HCT116 (cell line): Measurements from ENCODE around the gene RASGEF1C. TPM values are rescaled to one million over a fixed set of nuclear protein-coding genes. Genes with fewer than 3 reads are reported as not detected.

Experiments used
- ATAC-seq: fragments of 200-7000 bp; cut with Tn5 transposase; 2 replicates; pipeline ENCODE4 v1.9.1; 2020; ENCODE audit warnings: mild to moderate bottlenecking, moderate library complexity
- BruUV-seq: library from RNA; stranded (reverse); fragments of 400-500 nt; replicated peaks from 2 replicates; lab custom pipeline; 2021; lab: Mats Ljungman, UMichigan
- CTCF ChIA-PET: fragments of 300-600 bp; sonication (Branson Sonifier 250); formaldehyde crosslinking; loops from one replicate; lab custom pipeline; 2021; ENCODE audit warnings: antibody characterized with exemption; lab: Charles Lee
- POLR2A ChIA-PET: fragments of 300-600, 350-600 bp; sonication (Branson Sonifier 250); formaldehyde crosslinking; loops from one replicate; lab custom pipeline; 2021; ENCODE audit warnings: antibody characterized with exemption; lab: Charles Lee
- RAD21 ChIA-PET, 2 experiments: fragments of 300-600 bp; sonication (Branson Sonifier 250); formaldehyde crosslinking; loops; one replicate each; lab custom pipeline; 2023; ENCODE audit warnings: low total read pairs in 2 of 2; ENCODE audit not compliant: uncharacterized antibody in 2 of 2, unreplicated experiment in 2 of 2, low non-redundant PET in 1 of 2; lab: Charles Lee
- DNase-seq: peaks from one replicate; pipeline ENCODE4 v3.0.0-alpha.2; 2010; ENCODE audit warnings: low read depth, low spot score
- H2AFZ ChIP-seq: fragments of 200-600 bp; shearing (Covaris generic), sonication (generic); 2 replicates; pipeline ENCODE4 v1.6.1; 2017; ENCODE audit warnings: low read depth, mixed run types, mixed read lengths, antibody characterized with exemption, low read length; ENCODE audit not compliant: poor library complexity, severe bottlenecking
- H3K27ac ChIP-seq: 2 replicates; pipeline ENCODE4 v1.5.1; 2012; ENCODE audit warnings: low read depth, low read length
- H3K27me3 ChIP-seq: fragments of 200-600 bp; sonication (generic); 2 replicates; pipeline ENCODE4 v1.6.1; 2016; ENCODE audit warnings: mixed run types, low read length, mixed read lengths; ENCODE audit not compliant: insufficient read depth
- H3K36me3 ChIP-seq, 2 experiments: fragments of 200-500 bp in 1 of 2; fragments of 200-600 bp in 1 of 2; sonication (Bioruptor generic) in 1 of 2; sonication (generic) in 1 of 2; 2 replicates each; pipeline versions ENCODE4 v1.5.1 to v1.6.1; 2014 to 2016; ENCODE audit warnings: low read length in 2 of 2, inconsistent platforms in 1 of 2, mixed read lengths in 1 of 2, mixed run types in 1 of 2; ENCODE audit not compliant: insufficient read depth in 2 of 2, control insufficient read depth in 1 of 2
- H3K4me1 ChIP-seq, 2 experiments: fragments of 200-600 bp in 1 of 2; sonication (generic) in 1 of 2; 2 replicates each; pipeline versions ENCODE4 v1.5.1 to v1.6.1; 2012 to 2017; ENCODE audit warnings: low read length in 2 of 2, inconsistent platforms in 1 of 2, mild to moderate bottlenecking in 1 of 2, mixed read lengths in 1 of 2, mixed run types in 1 of 2, moderate library complexity in 1 of 2; ENCODE audit not compliant: insufficient read depth in 2 of 2, control insufficient read depth in 1 of 2
- H3K4me2 ChIP-seq: fragments of 200-600 bp; sonication (generic); 2 replicates; pipeline ENCODE4 v1.6.1; 2017; ENCODE audit warnings: mixed run types, low read length, mixed read lengths
- H3K4me3 ChIP-seq, 2 experiments: fragments of 200-600 bp in 1 of 2; sonication (generic) in 1 of 2; replicated peaks in 1 of 2; 2 replicates each; pipeline ENCODE4 v1.5.1; 2011 to 2016; ENCODE audit warnings: low read length in 2 of 2, control low read depth in 1 of 2, low read depth in 1 of 2, mild to moderate bottlenecking in 1 of 2, mixed read lengths in 1 of 2, mixed run types in 1 of 2
- H3K79me2 ChIP-seq: fragments of 200-600 bp; sonication (generic); 2 replicates; pipeline ENCODE4 v1.6.1; 2017; ENCODE audit warnings: mild to moderate bottlenecking, mixed run types, low read length, moderate library complexity, mixed read lengths; ENCODE audit not compliant: insufficient read depth
- H3K9ac ChIP-seq: fragments of 200-600 bp; sonication (generic); 2 replicates; pipeline ENCODE4 v1.6.1; 2016; ENCODE audit warnings: low read length, mixed read lengths
- H3K9me2 ChIP-seq: fragments of 200-600 bp; sonication (generic), shearing (Covaris generic); 2 replicates; pipeline ENCODE4 v1.6.1; 2017; ENCODE audit warnings: mixed run types, mild to moderate bottlenecking, moderate library complexity; ENCODE audit not compliant: insufficient read depth
- H3K9me3 ChIP-seq, 2 experiments: fragments of 200-500 bp in 1 of 2; fragments of 200-600 bp in 1 of 2; sonication (Bioruptor generic) in 1 of 2; sonication (generic) in 1 of 2; 2 replicates each; pipeline ENCODE4 v1.6.1; 2014 to 2017; ENCODE audit warnings: low read length in 2 of 2, mixed read lengths in 2 of 2, inconsistent platforms in 1 of 2, low read depth in 1 of 2, mild to moderate bottlenecking in 1 of 2, mixed run types in 1 of 2, moderate library complexity in 1 of 2; ENCODE audit not compliant: control insufficient read depth in 1 of 2, insufficient read depth in 1 of 2
- H4K20me1 ChIP-seq: fragments of 200-600 bp; sonication (generic), shearing (Covaris generic); 2 replicates; pipeline ENCODE4 v1.6.1; 2017; ENCODE audit warnings: mixed run types, mild to moderate bottlenecking, moderate library complexity; ENCODE audit not compliant: insufficient read depth
- ATF3 ChIP-seq: IDR thresholded peaks from 2 replicates; pipeline ENCODE4 v1.6.1; 2012
- CBX3 ChIP-seq: IDR thresholded peaks from 2 replicates; pipeline ENCODE4 v1.6.1; 2012; ENCODE audit warnings: low read depth
- CEBPB ChIP-seq: IDR thresholded peaks from 2 replicates; pipeline ENCODE4 v1.6.1; 2012; ENCODE audit warnings: low read depth
- CTCF ChIP-seq, 3 experiments: fragments of 200-600 bp in 1 of 3; sonication (generic) in 1 of 3; IDR thresholded peaks in 2 of 3; conservative IDR thresholded peaks in 1 of 3; 2 replicates each; pipeline ENCODE4 v1.5.1; 2012 to 2017; ENCODE audit warnings: low read depth in 2 of 3, low read length in 2 of 3, antibody characterized with exemption in 1 of 3, borderline replicate concordance in 1 of 3, control low read depth in 1 of 3, mild to moderate bottlenecking in 1 of 3, mixed read lengths in 1 of 3, mixed run types in 1 of 3, moderate library complexity in 1 of 3; ENCODE audit not compliant: insufficient read depth in 1 of 3
- EGR1 ChIP-seq: IDR thresholded peaks from 2 replicates; pipeline ENCODE4 v1.6.1; 2012; ENCODE audit warnings: low read depth
- ELF1 ChIP-seq: IDR thresholded peaks from 2 replicates; pipeline ENCODE4 v1.6.1; 2012; ENCODE audit warnings: low read depth, borderline replicate concordance
- EZH2 ChIP-seq: fragments of 200-600 bp; sonication (generic); IDR thresholded peaks from 2 replicates; pipeline ENCODE4 v1.6.1; 2017; ENCODE audit warnings: antibody characterized with exemption, mixed run types
- MAX ChIP-seq: IDR thresholded peaks from 2 replicates; pipeline ENCODE4 v1.6.1; 2012
- POLR2A ChIP-seq: IDR thresholded peaks from 2 replicates; pipeline ENCODE4 v1.7.0; 2011; ENCODE audit warnings: borderline replicate concordance; ENCODE audit not compliant: insufficient read depth, insufficient read length; ENCODE audit errors: extremely low read depth
- RAD21 ChIP-seq: IDR thresholded peaks from 2 replicates; pipeline ENCODE4 v1.6.1; 2012; ENCODE audit warnings: low read depth, mild to moderate bottlenecking
- REST ChIP-seq: IDR thresholded peaks from 2 replicates; pipeline ENCODE4 v1.6.1; 2012; ENCODE audit warnings: low read depth
- SP1 ChIP-seq: IDR thresholded peaks from 2 replicates; pipeline ENCODE4 v1.6.1; 2012; ENCODE audit warnings: low read depth
- SRF ChIP-seq: IDR thresholded peaks from 2 replicates; pipeline ENCODE4 v1.6.1; 2012; ENCODE audit warnings: low read depth
- YY1 ChIP-seq: IDR thresholded peaks from 2 replicates; pipeline ENCODE4 v1.6.1; 2011; ENCODE audit warnings: low read length, low read depth, moderate library complexity, mild to moderate bottlenecking; ENCODE audit not compliant: insufficient replicate concordance; ENCODE audit errors: extremely low read depth
- ZBTB33 ChIP-seq: IDR thresholded peaks from 2 replicates; pipeline ENCODE4 v1.6.1; 2011; ENCODE audit warnings: mild to moderate bottlenecking, low read length, moderate library complexity; ENCODE audit not compliant: insufficient replicate concordance; ENCODE audit errors: extremely low read depth
- ZFX ChIP-seq: fragments of 450-650 bp; IDR thresholded peaks from 2 replicates; pipeline ENCODE4 v1.6.1; 2017
- ZNF274 ChIP-seq: fragments of 200-500 bp; sonication (Bioruptor generic); IDR thresholded peaks from 2 replicates; pipeline ENCODE4 v1.6.1; 2014; ENCODE audit warnings: mild to moderate bottlenecking, low read depth, low read length, inconsistent platforms
- intact Hi-C: fragments of 100-400 bp; cut with micrococcal nuclease; formaldehyde crosslinking; loops from 2 replicates; pipeline ENCODE4 v1.10.0; 2022
- total RNA-seq: library from RNA; stranded (reverse); gene quantifications from one replicate; pipeline ENCODE4 v1.2.1, GENCODE V29; 2021; ENCODE audit not compliant: unreplicated experiment

RASGEF1C gene
- total RNA-seq, 1 experiment from 2014 or later = 1.2 TPM

- Histone ChIP-seq H3K9me2 (no peaks in the 10 kb centered on the region), H3K4me2 (no peak overlapping the region), H3K4me1 (no peaks in the 10 kb centered on the region), H3K27me3 (no peaks in the 10 kb centered on the region), H2AFZ (no peak overlapping the region), H4K20me1 (no peaks in the 10 kb centered on the region), H3K79me2 (no peaks in the 10 kb centered on the region), H3K27ac (no peak overlapping the region), H3K9ac (no peak overlapping the region), H3K4me3 (no peak overlapping the region), H3K36me3 (no peaks in the 10 kb centered on the region), H3K9me3 (peaks cover 5 to 13% of the 10 kb centered on the region in 2 experiments; a peak in 2 of 4 replicates)
- no TSS peak for BruUV-seq
- no peak for ATAC-seq
- DNase-seq = no peak
- ChIA-PET RAD21 (no interaction called here), CTCF (no interaction called here), POLR2A (no interaction called here)
- TF ChIP-seq EZH2 (no peak), EGR1 (no peak), CTCF (IDR thresholded peaks at IDR 0.05 in 2 of 3, conservative IDR thresholded peaks at IDR 0.05 in 1 of 3; ENCODE audit: borderline replicate concordance in 1 of 3, insufficient read depth in 1 of 3, low read depth in 2 of 3, low read length in 2 of 3) (no peak), ELF1 (no peak), ZFX (no peak), REST (no peak), POLR2A (no peak), ZNF274 (no peak), CBX3 (no peak), SP1 (no peak), CEBPB (no peak), RAD21 (no peak), ZBTB33 (no peak), MAX (no peak), ATF3 (no peak), SRF (no peak), YY1 (no peak)
- intact Hi-C loops = no loop called here
Observed at GRCh38 chr5:180103487-180104167, 105.4 kb downstream of the RASGEF1C start.
